Head of caudate nucleus (tissue), 42 donors: ENCODE data around the gene SIPA1L3.

Experiments used
- DNase-seq, 42 donors: peaks; one replicate each; pipeline versions ENCODE4 v3.0.0 to v3.0.0-alpha.2; 2020 to 2021; ENCODE audit warnings: mixed read lengths in 7 of 42
- intact Hi-C: fragments of 100-400 bp; cut with DNase I; formaldehyde crosslinking; loops from one replicate; pipeline ENCODE4 v1.15.0; 2022

The SIPA1L3 gene

GRCh38 chr19:37935341-37935740 lies 28.3 kb downstream of the SIPA1L3 start:
- peak in 1 of 42 donors; percentile 14 for DNase-seq
- intact Hi-C loops = no loop called here

GRCh38 chr19:37936166-37936565 lies 29.2 kb downstream of the SIPA1L3 start:
- no peak for DNase-seq
- intact Hi-C loops = no loop called here

- DNase-seq = no peak
- intact Hi-C loops = no loop called here
Observed at GRCh38 chr19:37936886-37937285, 29.9 kb downstream of the SIPA1L3 start.

- intact Hi-C loops = no loop called here
- DNase-seq = no peak
Observed at GRCh38 chr19:37938353-37938752, 31.3 kb downstream of the SIPA1L3 start.

- intact Hi-C loops = no loop called here
- no peak for DNase-seq
Observed at GRCh38 chr19:37941782-37942515, 34.9 kb downstream of the SIPA1L3 start.

GRCh38 chr19:37942516-37942902 lies 35.5 kb downstream of the SIPA1L3 start:
- DNase-seq = no peak
- intact Hi-C loops = no loop called here

- intact Hi-C loops = no loop called here
- no peak for DNase-seq
Observed at GRCh38 chr19:37943480-37943879, 36.5 kb downstream of the SIPA1L3 start.

GRCh38 chr19:37946132-37946531 lies 39.1 kb downstream of the SIPA1L3 start:
- intact Hi-C loops = no loop called here
- DNase-seq = no peak

GRCh38 chr19:37947778-37948177 lies 40.8 kb downstream of the SIPA1L3 start:
- intact Hi-C loops = no loop called here
- DNase-seq = peak in 2 of 42 donors; percentile 6 to 17

GRCh38 chr19:37948362-37948761 lies 41.4 kb downstream of the SIPA1L3 start:
- intact Hi-C loops = no loop called here
- DNase-seq = no peak

GRCh38 chr19:37950471-37951175 lies 43.6 kb downstream of the SIPA1L3 start:
- intact Hi-C loops = no loop called here
- DNase-seq = no peak

GRCh38 chr19:37951816-37952210 lies 44.8 kb downstream of the SIPA1L3 start:
- DNase-seq = no peak
- intact Hi-C loops = no loop called here

- DNase-seq = no peak
- intact Hi-C loops = no loop called here
Observed at GRCh38 chr19:37953171-37953917, 46.3 kb downstream of the SIPA1L3 start.

GRCh38 chr19:37953918-37954303 lies 46.9 kb downstream of the SIPA1L3 start:
- intact Hi-C loops = no loop called here
- DNase-seq = no peak

GRCh38 chr19:37954421-37954874 lies 47.4 kb downstream of the SIPA1L3 start:
- no peak for DNase-seq
- intact Hi-C loops = no loop called here

GRCh38 chr19:37955986-37956385 lies 49.0 kb downstream of the SIPA1L3 start:
- DNase-seq = no peak
- intact Hi-C loops = no loop called here

GRCh38 chr19:37957176-37957575 lies 50.2 kb downstream of the SIPA1L3 start:
- intact Hi-C loops = no loop called here

GRCh38 chr19:37959665-37960114 lies 52.7 kb downstream of the SIPA1L3 start:
- intact Hi-C loops = no loop called here
- DNase-seq = no peak

More at GRCh38 chr19:37957176-37957575, 50.2 kb downstream of the SIPA1L3 start:
- no peak for DNase-seq

- DNase-seq = no peak
- intact Hi-C loops = no loop called here
Observed at GRCh38 chr19:37961198-37961597, 54.2 kb downstream of the SIPA1L3 start.
